ENCODE measurements around the gene CAMK2B.

Gene CAMK2B

DNA sequence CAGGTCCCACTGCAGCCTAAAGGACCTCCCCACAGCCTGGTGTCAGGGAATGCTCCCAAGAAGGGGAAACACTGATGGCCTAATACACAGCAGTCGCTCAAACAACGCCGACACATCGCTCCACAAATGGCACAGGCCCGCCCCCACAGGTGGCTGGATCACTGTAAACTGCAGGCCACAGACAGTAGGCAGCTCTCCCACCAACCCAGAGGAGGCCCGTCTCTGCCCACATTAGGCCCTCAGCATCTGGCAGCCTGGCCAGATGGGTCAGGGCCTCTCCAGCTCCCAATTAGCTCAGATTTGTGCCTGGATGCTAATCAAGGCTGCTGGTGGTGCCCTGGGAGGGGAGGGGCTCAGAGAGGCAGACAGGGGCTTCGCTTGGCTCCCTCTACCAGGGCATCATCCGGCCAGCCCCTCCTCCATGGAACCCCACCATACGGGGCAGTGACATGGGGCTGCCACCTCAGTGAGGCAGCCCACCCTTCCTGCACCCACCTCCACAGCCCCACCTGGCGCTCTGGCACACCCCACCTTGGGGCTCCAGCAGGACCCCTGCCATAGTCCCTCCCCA lies 42.7 kb downstream of the CAMK2B start:
- TF ChIP-seq REST (IDR thresholded peaks at IDR 0.05; ENCODE audit: insufficient read depth in 1 of 2, low read depth in 2 of 2, low read length in 2 of 2) (no peak), FOXP2 (optimal IDR thresholded peaks at IDR 0.05; ENCODE audit: borderline replicate concordance, extremely low read depth, extremely low read length, insufficient read depth) (no peak), POLR2AphosphoS5 (IDR thresholded peaks at IDR 0.05; ENCODE audit: low read depth, low read length) (no peak), TAF1 (IDR thresholded peaks at IDR 0.05; ENCODE audit: borderline replicate concordance, insufficient read depth, low read length) (no peak), SIN3A (IDR thresholded peaks at IDR 0.05; ENCODE audit: borderline replicate concordance, insufficient read depth, low read length) (no peak)

DNA sequence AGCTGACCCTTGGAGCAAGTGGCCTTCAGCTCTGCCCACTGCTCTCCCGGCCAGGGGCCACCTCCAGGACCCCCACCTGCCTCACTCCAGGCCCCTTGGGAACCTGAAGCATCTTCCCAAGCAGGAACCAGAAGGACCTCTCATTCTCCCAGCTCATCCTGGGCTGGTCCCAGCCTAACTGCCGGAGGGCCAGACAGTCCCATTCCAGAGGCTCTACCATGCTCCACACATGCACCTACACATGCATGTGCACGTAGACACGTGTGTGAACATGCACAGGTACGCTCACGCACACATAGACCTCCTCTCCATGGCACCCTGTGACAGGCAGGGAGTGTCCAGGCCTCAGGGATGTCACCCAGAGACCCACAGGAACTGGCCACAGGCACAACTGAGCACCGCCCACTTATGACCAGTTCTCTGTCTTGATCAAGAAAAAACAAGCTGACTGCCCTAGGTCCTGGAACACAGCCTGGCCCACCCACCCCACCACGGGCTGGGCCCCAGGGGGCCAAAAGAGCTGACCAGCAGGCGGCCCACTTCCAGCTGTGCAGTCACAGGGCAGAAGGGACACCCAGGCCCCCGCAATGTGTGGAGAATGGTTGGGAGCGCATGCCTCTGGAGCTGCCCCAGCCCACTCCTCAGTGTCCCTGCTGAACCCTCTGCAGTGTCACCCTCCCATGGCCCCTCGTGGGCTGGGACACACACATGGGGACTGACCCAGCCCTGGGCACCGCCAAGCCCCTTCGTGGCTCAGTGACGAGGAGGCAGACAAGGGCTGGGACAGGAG lies 43.4 kb downstream of the CAMK2B start:
- no peak for TF ChIP-seq TAF1 (IDR thresholded peaks at IDR 0.05; ENCODE audit: borderline replicate concordance, insufficient read depth, low read length)
- TF ChIP-seq FOXP2 (optimal IDR thresholded peaks at IDR 0.05; ENCODE audit: borderline replicate concordance, extremely low read depth, extremely low read length, insufficient read depth): no peak
- TF ChIP-seq POLR2AphosphoS5 (IDR thresholded peaks at IDR 0.05; ENCODE audit: low read depth, low read length): no peak
- TF ChIP-seq REST (IDR thresholded peaks at IDR 0.05; ENCODE audit: insufficient read depth in 1 of 2, low read depth in 2 of 2, low read length in 2 of 2): no peak
- TF ChIP-seq SIN3A (IDR thresholded peaks at IDR 0.05; ENCODE audit: borderline replicate concordance, insufficient read depth, low read length): no peak

DNA sequence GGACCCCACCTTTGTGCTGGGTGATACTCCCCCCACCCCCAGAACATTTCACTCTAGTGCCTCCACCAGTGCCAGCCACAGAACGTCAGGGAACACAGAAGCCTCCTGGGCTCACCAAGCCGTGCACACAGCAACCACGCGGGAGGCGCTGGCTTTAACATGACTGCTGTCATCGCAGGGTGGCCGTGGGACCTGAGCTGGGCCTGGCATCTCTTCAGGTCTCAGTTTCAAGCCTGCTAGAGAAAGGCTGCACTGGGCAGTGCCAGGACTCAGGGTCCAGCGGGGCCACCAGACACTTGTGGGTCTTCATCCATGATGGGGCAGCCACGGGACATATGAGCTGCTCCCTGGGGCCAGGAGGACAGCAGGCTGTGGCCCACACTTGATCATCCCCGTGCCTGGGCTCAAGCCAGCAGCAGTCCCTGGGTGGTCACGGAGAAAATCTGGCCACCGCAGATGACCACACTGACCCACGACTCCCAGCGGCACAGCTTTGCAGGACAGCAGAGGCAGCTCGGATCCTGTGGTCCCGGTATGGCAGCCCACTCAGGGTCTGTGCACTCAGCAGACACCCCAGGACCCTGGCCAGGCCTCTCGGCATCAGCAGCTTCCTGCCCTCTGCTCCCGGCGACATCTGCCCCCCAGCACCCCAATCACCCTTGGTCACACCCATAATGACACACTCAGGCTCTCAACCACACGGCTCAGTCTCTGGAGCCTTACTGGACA lies 44.2 kb downstream of the CAMK2B start:
- TF ChIP-seq REST (IDR thresholded peaks at IDR 0.05; ENCODE audit: insufficient read depth in 1 of 2, low read depth in 2 of 2, low read length in 2 of 2) (no peak), POLR2AphosphoS5 (IDR thresholded peaks at IDR 0.05; ENCODE audit: low read depth, low read length) (no peak), TAF1 (IDR thresholded peaks at IDR 0.05; ENCODE audit: borderline replicate concordance, insufficient read depth, low read length) (no peak), SIN3A (IDR thresholded peaks at IDR 0.05; ENCODE audit: borderline replicate concordance, insufficient read depth, low read length) (no peak), FOXP2 (optimal IDR thresholded peaks at IDR 0.05; ENCODE audit: borderline replicate concordance, extremely low read depth, extremely low read length, insufficient read depth) (no peak)

- TF ChIP-seq SIN3A (IDR thresholded peaks at IDR 0.05; ENCODE audit: borderline replicate concordance, insufficient read depth, low read length): no peak
- no peak for TF ChIP-seq FOXP2 (optimal IDR thresholded peaks at IDR 0.05; ENCODE audit: borderline replicate concordance, extremely low read depth, extremely low read length, insufficient read depth)
- no peak for TF ChIP-seq POLR2AphosphoS5 (IDR thresholded peaks at IDR 0.05; ENCODE audit: low read depth, low read length)
- no peak for TF ChIP-seq TAF1 (IDR thresholded peaks at IDR 0.05; ENCODE audit: borderline replicate concordance, insufficient read depth, low read length)
- TF ChIP-seq REST (IDR thresholded peaks at IDR 0.05; ENCODE audit: insufficient read depth in 1 of 2, low read depth in 2 of 2, low read length in 2 of 2): no peak
Observed at GRCh38 chr7:44280636-44280992, 44.8 kb downstream of the CAMK2B start.

Data from PFSK-1 (cell line).